GM12872 (cell line): ENCODE data around the gene FRMD3.

Source experiments
- TF ChIP-seq, protein P1 (sequence below): IDR thresholded peaks from 3 replicates; pipeline ENCODE4 v1.5.1; 2011; ENCODE audit warnings: low read depth, mild to moderate bottlenecking, low read length, moderate library complexity; ENCODE audit not compliant: insufficient read depth

The FRMD3 gene

GRCh38 chr9:83538172-83538889 is at the start of gene FRMD3:
FRMD3 (minus strand) TSS chr9:83538401; CDS start chr9:83538231, 170 bp downstream.
- TF ChIP-seq, protein P1, sequence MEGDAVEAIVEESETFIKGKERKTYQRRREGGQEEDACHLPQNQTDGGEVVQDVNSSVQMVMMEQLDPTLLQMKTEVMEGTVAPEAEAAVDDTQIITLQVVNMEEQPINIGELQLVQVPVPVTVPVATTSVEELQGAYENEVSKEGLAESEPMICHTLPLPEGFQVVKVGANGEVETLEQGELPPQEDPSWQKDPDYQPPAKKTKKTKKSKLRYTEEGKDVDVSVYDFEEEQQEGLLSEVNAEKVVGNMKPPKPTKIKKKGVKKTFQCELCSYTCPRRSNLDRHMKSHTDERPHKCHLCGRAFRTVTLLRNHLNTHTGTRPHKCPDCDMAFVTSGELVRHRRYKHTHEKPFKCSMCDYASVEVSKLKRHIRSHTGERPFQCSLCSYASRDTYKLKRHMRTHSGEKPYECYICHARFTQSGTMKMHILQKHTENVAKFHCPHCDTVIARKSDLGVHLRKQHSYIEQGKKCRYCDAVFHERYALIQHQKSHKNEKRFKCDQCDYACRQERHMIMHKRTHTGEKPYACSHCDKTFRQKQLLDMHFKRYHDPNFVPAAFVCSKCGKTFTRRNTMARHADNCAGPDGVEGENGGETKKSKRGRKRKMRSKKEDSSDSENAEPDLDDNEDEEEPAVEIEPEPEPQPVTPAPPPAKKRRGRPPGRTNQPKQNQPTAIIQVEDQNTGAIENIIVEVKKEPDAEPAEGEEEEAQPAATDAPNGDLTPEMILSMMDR = peak; percentile 38; the same call in 2 of the 3 replicates

DNA sequence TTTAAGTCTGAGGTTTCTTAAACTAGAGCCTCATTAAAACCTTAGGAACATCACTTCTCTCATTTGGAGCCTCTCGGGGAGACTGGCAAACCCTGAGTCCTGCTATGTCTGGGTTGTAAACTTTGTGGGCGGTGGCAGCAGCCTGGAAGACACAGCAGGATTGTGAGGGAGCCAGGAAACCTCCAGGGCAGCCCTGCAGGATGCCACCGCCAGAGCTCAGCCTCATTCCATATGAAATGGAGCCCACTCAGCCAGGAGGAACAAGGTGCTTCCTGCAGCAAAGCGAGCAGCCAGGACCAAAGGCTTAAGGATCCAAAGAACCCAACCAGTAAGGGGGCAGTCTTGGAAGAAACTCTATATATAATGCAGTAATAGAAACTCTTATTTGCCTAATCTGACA is 46.8 kb upstream of the FRMD3 start:
- TF ChIP-seq, protein P1 = no peak

GRCh38 chr9:83583151-83584014 is 45.2 kb upstream of the FRMD3 start:
- TF ChIP-seq, protein P1 = peak; percentile 65

GRCh38 chr9:83582029-83582428 is 43.8 kb upstream of the FRMD3 start:
- TF ChIP-seq, protein P1 = no peak

DNA sequence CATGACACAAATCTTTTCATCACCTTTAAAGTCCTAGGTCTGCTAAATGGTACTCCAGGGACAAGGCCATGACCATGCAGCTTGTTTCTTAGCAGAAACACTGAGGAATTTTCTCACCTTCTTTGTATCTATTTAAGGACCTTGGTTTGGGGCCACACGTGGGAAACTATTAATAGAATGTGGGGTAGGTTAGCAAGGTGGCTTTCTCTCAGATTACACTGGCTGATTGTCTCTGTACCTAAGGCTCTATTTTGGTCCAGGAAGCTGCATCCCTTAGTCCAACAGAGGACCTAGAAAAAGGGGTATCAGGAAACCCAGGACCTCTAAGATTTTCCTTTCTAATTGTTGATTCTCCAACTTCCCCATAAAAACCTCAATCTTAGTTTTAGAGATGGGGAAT is 36.3 kb upstream of the FRMD3 start:
- TF ChIP-seq, protein P1 = no peak

DNA sequence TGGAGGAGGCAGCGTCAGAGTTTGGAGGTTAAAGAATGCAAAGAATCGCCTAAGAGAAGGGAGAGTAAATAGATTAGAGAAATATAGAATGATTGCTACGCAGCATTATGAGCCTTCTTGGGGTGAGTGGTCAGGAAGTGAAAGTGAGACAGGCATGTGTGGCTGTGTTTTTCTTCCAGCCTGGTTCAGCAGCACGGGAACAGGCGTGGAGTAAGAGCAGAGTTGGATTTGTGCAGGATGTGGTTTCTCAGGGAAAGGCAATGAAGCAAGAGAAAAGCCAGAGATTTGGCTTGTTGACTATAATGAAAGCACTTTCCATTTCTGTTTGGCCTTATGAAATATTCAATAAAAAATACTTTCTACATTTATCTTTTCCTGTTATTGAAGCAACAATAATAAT is 34.3 kb upstream of the FRMD3 start:
- TF ChIP-seq, protein P1 = no peak

- TF ChIP-seq, protein P1 = no peak
Observed at GRCh38 chr9:83570359-83570758, 32.2 kb upstream of the FRMD3 start.
